BLaER1 treated with 17β-estradiol and CSF1 and Interleukin-3, amounts not matched to agents 10 nM and 100 nM (cell line): Measurements from ENCODE around the gene KRT72.

Experiments used
- H3K27ac ChIP-seq, 11 experiments: shearing (Covaris generic); formaldehyde crosslinking; 2 replicates each; pipeline ENCODE4 v1.8.1; 2022
- H3K27me3 ChIP-seq, 11 experiments: shearing (Covaris generic); formaldehyde crosslinking; 2 replicates each; pipeline ENCODE4 v1.8.1; 2022
- H3K36me3 ChIP-seq, 11 experiments: shearing (Covaris generic); formaldehyde crosslinking; 2 replicates each; pipeline ENCODE4 v1.8.1; 2022
- H3K4me1 ChIP-seq, 10 experiments: shearing (Covaris generic); formaldehyde crosslinking; 2 replicates each; pipeline ENCODE4 v1.8.1; 2022
- H3K4me2 ChIP-seq, 11 experiments: shearing (Covaris generic); formaldehyde crosslinking; 2 replicates each; pipeline ENCODE4 v1.8.1; 2022
- H3K4me3 ChIP-seq, 10 experiments: shearing (Covaris generic); formaldehyde crosslinking; 2 replicates each; pipeline ENCODE4 v1.8.1; 2022
- H3K9ac ChIP-seq, 11 experiments: shearing (Covaris generic); formaldehyde crosslinking; 2 replicates each; pipeline ENCODE4 v1.8.1; 2022
- H3K9me3 ChIP-seq, 11 experiments: shearing (Covaris generic); formaldehyde crosslinking; replicated peaks in 1 of 11; 2 replicates each; pipeline ENCODE4 v1.8.1; 2022
- H4K20me1 ChIP-seq, 11 experiments: shearing (Covaris generic); formaldehyde crosslinking; 2 replicates each; pipeline ENCODE4 v1.8.1; 2022
- Cebpa-rat ChIP-seq, 11 experiments: shearing (Covaris generic); IDR thresholded peaks; 2 replicates each; pipeline ENCODE4 v1.8.1; 2022

KRT72 gene

DNA sequence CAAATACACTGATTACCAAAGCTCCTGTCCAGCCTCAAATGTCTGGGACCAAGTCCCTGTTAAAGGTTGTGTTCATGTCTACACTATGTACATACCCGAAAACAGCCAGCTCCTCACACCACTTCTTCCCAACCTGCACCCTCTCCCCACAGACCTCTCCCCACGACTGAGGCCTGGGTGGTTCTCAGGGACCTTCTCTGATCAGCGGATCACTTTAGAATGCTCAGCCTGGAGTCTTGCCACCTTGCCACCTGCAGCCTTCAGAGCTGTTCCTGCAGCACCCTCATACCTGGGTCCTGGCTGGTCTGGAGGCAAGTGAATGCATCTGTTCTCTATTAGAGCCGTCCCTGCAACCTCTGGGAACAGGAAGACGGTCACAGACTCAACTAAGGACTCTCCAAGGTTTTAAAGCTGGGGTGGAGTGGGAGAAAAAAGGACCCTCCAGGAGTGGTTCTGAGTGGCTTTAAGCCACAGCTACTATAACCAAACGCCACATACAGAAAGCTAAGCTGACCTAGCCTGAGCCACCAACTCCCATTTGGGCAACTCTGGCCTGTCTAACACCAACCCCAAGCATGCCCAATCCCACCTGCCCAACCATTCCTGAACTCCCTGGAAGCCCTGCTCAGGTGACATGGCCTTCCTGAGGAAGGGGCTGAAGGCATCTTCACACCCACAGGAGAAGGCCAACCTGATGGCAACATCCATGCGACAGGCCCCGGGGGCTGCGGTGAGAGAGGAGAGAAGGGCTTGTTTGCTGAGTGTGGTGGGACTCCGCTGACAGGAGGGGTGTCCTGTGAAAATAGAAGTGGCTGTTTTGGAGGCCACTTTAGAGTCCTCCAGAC is 42.2 kb upstream of the KRT72 start:
- peaks cover 0 to 15% (median 6%) of the 10 kb centered on the region in 10 experiments; a peak in 10 of 20 replicates for H3K4me1 ChIP-seq
- no peaks in the 10 kb centered on the region for H3K27me3 ChIP-seq
- no peak overlapping the region for H3K4me3 ChIP-seq
- H3K9ac ChIP-seq: no peak overlapping the region
- no peaks in the 10 kb centered on the region for H3K36me3 ChIP-seq
- H3K27ac ChIP-seq: no peak overlapping the region
- TF ChIP-seq Cebpa-rat (IDR thresholded peaks at IDR 0.05): no peak
- no peak overlapping the region for H3K4me2 ChIP-seq
- no peaks in the 10 kb centered on the region for H3K9me3 ChIP-seq
- H4K20me1 ChIP-seq: no peaks in the 10 kb centered on the region

- peaks cover 0 to 15% (median 6%) of the 10 kb centered on the region in 10 experiments; a peak in 10 of 20 replicates for H3K4me1 ChIP-seq
- H3K36me3 ChIP-seq: no peaks in the 10 kb centered on the region
- H3K27ac ChIP-seq: no peak overlapping the region
- no peak for TF ChIP-seq Cebpa-rat (IDR thresholded peaks at IDR 0.05)
- no peaks in the 10 kb centered on the region for H3K9me3 ChIP-seq
- H3K4me2 ChIP-seq: peak overlapping the region in 1 of 11 experiments; percentile 1; a peak in 1 of 22 replicates
- no peaks in the 10 kb centered on the region for H4K20me1 ChIP-seq
- H3K9ac ChIP-seq: no peak overlapping the region
- H3K4me3 ChIP-seq: no peak overlapping the region
- no peaks in the 10 kb centered on the region for H3K27me3 ChIP-seq
Measured at GRCh38 chr12:52641468-52641867, 40.2 kb upstream of the KRT72 start.

- no peak overlapping the region for H3K4me2 ChIP-seq
- H3K27me3 ChIP-seq: no peaks in the 10 kb centered on the region
- H3K9me3 ChIP-seq: no peaks in the 10 kb centered on the region
- H3K27ac ChIP-seq: no peak overlapping the region
- no peaks in the 10 kb centered on the region for H3K36me3 ChIP-seq
- peaks cover 11 to 29% (median 22%) of the 10 kb centered on the region in 10 experiments; a peak in 17 of 20 replicates for H3K4me1 ChIP-seq
- no peak for TF ChIP-seq Cebpa-rat (IDR thresholded peaks at IDR 0.05)
- no peak overlapping the region for H3K4me3 ChIP-seq
- H4K20me1 ChIP-seq: no peaks in the 10 kb centered on the region
- H3K9ac ChIP-seq: no peak overlapping the region
Measured at GRCh38 chr12:52637299-52637698, 36.0 kb upstream of the KRT72 start.

DNA sequence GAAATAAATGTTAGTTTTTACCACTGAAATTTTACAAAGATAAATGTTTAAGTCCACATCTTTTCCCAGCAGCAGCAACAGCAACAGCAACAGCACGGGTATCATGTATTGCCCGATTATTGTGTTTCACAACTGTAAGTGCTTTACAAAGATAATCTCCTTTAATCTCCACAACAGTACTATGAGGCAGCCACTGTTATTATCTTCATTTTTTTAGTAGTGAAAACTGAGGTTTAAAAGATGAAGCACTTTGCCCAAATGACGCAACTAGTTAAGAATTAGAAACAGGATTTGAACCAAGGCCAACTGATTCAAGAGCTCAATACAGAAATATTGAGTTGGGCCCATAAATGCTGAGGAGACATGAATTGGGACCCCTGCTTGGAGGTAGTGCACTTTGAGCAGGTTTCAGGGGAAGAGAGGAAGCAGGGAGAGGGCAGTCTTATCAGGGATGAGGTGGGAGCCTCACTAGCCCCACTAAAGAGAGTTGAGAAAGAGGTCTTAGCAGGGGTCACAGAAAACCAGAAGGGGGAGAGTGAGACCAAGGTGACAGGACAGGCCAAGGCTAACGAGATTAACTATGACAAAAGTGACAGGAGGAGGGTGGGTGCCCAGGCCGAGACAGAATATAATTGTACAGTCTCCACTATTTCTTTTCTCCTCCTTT is 35.5 kb upstream of the KRT72 start:
- Histone ChIP-seq H3K27me3 (no peaks in the 10 kb centered on the region), H3K9me3 (no peaks in the 10 kb centered on the region), H3K4me3 (no peak overlapping the region), H3K4me1 (peaks cover 11 to 34% (median 27%) of the 10 kb centered on the region in 10 experiments; a peak in 17 of 20 replicates), H3K27ac (no peak overlapping the region), H3K36me3 (no peaks in the 10 kb centered on the region), H3K9ac (no peak overlapping the region), H3K4me2 (no peak overlapping the region), H4K20me1 (no peaks in the 10 kb centered on the region)
- no peak for TF ChIP-seq Cebpa-rat (IDR thresholded peaks at IDR 0.05)

- H3K9me3 ChIP-seq: no peaks in the 10 kb centered on the region
- no peaks in the 10 kb centered on the region for H4K20me1 ChIP-seq
- H3K27me3 ChIP-seq: no peaks in the 10 kb centered on the region
- no peak overlapping the region for H3K27ac ChIP-seq
- H3K4me1 ChIP-seq: peaks cover 11 to 40% (median 30%) of the 10 kb centered on the region in 10 experiments; a peak in 17 of 20 replicates
- H3K36me3 ChIP-seq: no peaks in the 10 kb centered on the region
- no peak for TF ChIP-seq Cebpa-rat (IDR thresholded peaks at IDR 0.05)
- H3K4me3 ChIP-seq: no peak overlapping the region
- H3K9ac ChIP-seq: no peak overlapping the region
- peak overlapping the region in 2 of 11 experiments; percentile 7 to 11; a peak in 2 of 22 replicates for H3K4me2 ChIP-seq
Measured at GRCh38 chr12:52636189-52636588, 34.9 kb upstream of the KRT72 start.

DNA sequence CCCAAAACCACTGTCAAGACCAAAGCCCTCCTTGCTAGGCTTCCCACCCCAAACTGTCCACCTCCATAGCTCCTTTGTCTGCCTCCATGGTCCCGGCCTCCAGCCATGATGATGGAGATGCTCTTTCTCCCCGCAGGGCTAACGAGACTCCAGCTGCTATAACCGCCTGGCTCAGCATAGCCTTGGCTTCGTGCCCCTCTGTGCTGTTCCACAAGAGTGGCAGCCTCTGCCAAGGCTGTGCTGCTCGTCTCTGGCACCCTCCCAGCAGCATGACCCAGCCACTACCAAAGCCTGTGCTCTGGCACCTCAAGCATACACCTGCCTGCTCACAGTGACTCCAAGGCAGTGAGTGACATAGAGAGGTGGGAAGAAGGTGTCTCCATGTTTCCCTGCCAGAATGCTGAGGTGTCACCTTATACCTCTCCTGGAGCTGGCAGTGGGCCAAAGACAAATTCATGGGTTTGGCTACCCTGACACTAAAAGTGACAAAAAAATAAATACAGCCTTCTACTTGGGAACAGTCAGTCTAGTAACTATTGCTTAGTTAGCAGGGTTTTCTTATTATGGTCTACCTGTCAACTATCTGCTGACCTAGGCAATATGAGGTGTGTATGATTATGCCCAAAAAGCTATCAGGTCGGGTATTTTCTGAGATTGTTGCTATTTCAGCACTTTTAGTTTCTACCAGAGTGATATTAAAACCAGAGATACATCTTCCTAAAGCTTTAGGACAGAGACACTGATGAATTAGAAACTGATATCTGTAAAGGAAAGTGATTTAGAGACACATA is 33.2 kb upstream of the KRT72 start:
- no peaks in the 10 kb centered on the region for H3K36me3 ChIP-seq
- TF ChIP-seq Cebpa-rat (IDR thresholded peaks at IDR 0.05): no peak
- H3K27ac ChIP-seq: peak overlapping the region in 7 of 11 experiments; percentile 22 to 78 (median 61); a peak in 13 of 22 replicates
- no peak overlapping the region for H3K4me3 ChIP-seq
- H3K4me2 ChIP-seq: peak overlapping the region in 8 of 11 experiments; percentile 53 to 78 (median 70); a peak in 15 of 22 replicates
- peak overlapping the region in 1 of 11 experiments; percentile 33; a peak in 1 of 22 replicates for H3K9ac ChIP-seq
- H3K4me1 ChIP-seq: peaks cover 11 to 50% (median 40%) of the 10 kb centered on the region in 10 experiments; a peak in 17 of 20 replicates
- H3K27me3 ChIP-seq: no peaks in the 10 kb centered on the region
- no peaks in the 10 kb centered on the region for H4K20me1 ChIP-seq
- H3K9me3 ChIP-seq: no peaks in the 10 kb centered on the region

- H3K4me2 ChIP-seq: peak overlapping the region; percentile 13 to 78 (median 65); a peak in 20 of 22 replicates
- H3K27ac ChIP-seq: peak overlapping the region in 7 of 11 experiments; percentile 22 to 78 (median 71); a peak in 13 of 22 replicates
- no peak overlapping the region for H3K4me3 ChIP-seq
- peaks cover 11 to 50% (median 40%) of the 10 kb centered on the region in 10 experiments; a peak in 17 of 20 replicates for H3K4me1 ChIP-seq
- no peaks in the 10 kb centered on the region for H3K9me3 ChIP-seq
- no peaks in the 10 kb centered on the region for H4K20me1 ChIP-seq
- peak overlapping the region in 2 of 11 experiments; percentile 4 to 52; a peak in 2 of 22 replicates for H3K9ac ChIP-seq
- H3K36me3 ChIP-seq: no peaks in the 10 kb centered on the region
- H3K27me3 ChIP-seq: no peaks in the 10 kb centered on the region
- TF ChIP-seq Cebpa-rat (IDR thresholded peaks at IDR 0.05): peak in 1 of 11 experiments; percentile 25; a peak in 1 of 22 replicates
Measured at GRCh38 chr12:52633383-52633782, 32.1 kb upstream of the KRT72 start.

- peak overlapping the region in 4 of 11 experiments; percentile 4 to 52 (median 32); a peak in 6 of 22 replicates for H3K9ac ChIP-seq
- no peaks in the 10 kb centered on the region for H3K36me3 ChIP-seq
- no peaks in the 10 kb centered on the region for H3K27me3 ChIP-seq
- H3K4me1 ChIP-seq: peaks cover 11 to 50% (median 40%) of the 10 kb centered on the region in 10 experiments; a peak in 17 of 20 replicates
- H3K9me3 ChIP-seq: no peaks in the 10 kb centered on the region
- H3K4me2 ChIP-seq: peak overlapping the region; percentile 13 to 78 (median 65); a peak in 21 of 22 replicates
- no peak overlapping the region for H3K4me3 ChIP-seq
- no peak for TF ChIP-seq Cebpa-rat (IDR thresholded peaks at IDR 0.05)
- H4K20me1 ChIP-seq: no peaks in the 10 kb centered on the region
- peak overlapping the region in 7 of 11 experiments; percentile 14 to 78 (median 71); a peak in 14 of 22 replicates for H3K27ac ChIP-seq
Measured at GRCh38 chr12:52632656-52633055, 31.4 kb upstream of the KRT72 start.
